SK-N-MC (cell line): ENCODE data around the gene GASK1B.

Experiments used
- EZH2 ChIP-seq: fragments of 200-600 bp; sonication (generic); IDR thresholded peaks from one replicate; pipeline ENCODE4 v1.6.1; 2017; ENCODE audit warnings: antibody characterized with exemption
- FOXP2 ChIP-seq: optimal IDR thresholded peaks from 2 replicates; pipeline ENCODE3; 2011; ENCODE audit warnings: mild to moderate bottlenecking, moderate library complexity; ENCODE audit not compliant: insufficient read depth; ENCODE audit errors: extremely low read length, control extremely low read depth
- POLR2AphosphoS5 ChIP-seq: IDR thresholded peaks from 2 replicates; pipeline ENCODE4 v1.6.1; 2012; ENCODE audit warnings: mild to moderate bottlenecking, low read depth, low read length, borderline replicate concordance

GRCh38 chr4:158176108-158176507 lies 3.3 kb upstream of the GASK1B start:
- TF ChIP-seq EZH2 = no peak
- TF ChIP-seq POLR2AphosphoS5 = no peak
- no peak for TF ChIP-seq FOXP2
